ENCODE measurements around the gene F2RL2. TPM values are rescaled to one million over a fixed set of nuclear protein-coding genes. Genes with fewer than 3 reads are reported as not detected.
"Not testable (repeated sequence)": the region's sequence is repeated elsewhere in the genome, so short reads cannot be mapped to it uniquely, and the experiment has no call there.

The F2RL2 gene
- total RNA-seq, 1 donor from 2014 or later = 0.10 TPM

DNA sequence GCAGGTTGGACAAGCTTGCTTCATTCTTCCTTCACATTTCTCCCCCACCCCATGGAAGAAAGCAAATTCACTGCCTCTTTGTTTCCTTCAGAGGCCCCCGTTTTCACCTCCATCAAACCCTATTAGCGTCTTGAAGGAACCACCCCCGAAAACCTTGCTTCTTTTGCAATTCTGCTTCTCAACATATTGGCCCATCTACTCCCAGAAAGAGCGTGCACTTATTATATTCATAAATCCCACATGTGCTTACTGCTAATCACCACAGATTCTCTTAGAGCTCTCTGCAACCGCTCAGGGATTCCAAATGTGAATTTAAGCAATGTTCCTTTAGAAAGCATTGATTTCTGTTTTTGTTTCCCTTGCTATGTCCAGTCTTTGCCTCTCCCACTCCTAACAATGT is 1.1 kb downstream of the F2RL2 start:
- no peak for DNase-seq (ENCODE audit: low spot score)

DNA sequence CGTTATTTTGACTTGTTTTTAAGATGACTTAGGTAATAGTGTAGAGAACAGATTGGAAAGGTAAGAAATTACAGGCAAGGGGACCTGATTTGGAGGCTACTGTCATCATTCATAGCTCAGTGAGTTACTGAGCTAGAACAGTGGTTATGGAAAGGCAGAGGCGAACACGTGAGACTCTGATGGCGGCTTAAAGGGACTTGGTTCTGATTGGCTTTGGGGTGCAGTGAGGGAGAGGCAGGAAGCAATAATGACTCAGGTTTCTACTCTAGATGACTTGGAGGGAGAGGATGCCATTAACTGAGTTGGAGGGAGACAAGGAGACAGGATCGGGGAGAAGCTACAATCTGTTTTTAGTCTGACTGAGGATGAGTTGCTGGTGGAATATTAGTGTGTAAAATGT is 3.0 kb downstream of the F2RL2 start:
- no peak for DNase-seq (ENCODE audit: low spot score)

DNA sequence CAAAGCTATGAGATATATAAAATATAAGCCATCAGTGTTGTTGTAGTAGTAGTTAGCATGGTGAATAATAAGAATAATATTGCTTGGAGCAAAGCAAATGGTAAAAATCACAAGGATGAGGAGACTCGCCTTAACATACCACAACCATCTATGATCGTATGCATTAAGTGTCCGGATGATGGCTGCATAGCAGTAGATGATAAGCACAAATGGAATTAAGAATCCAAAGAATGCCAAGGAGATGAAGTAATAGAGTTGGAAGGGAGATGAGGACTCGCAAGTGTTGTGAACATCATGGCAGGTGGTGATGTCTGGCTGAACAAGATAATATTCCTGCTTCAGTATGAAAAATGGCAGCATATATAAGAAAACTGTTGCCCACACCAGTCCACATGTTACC is 5.5 kb downstream of the F2RL2 start:
- no peak for DNase-seq (ENCODE audit: low spot score)

DNA sequence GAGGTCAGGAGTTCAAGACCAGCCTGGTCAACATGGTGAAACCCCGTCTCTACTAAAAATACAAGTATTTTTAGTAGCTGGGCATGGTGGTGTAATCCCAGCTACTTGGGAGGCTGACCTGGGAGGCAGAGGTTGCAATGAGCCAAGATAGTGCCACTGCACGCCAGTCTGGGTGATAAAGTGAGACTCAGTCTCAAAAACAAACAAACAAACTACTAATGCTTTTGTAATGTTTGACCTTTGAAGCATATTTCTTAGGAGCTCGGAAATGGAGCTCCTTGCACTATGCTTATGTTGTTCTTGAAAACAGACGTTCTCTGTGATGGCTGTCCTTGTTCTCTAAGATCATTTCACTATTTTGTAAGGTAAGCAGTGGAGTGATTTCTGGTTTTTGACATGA is 6.0 kb downstream of the F2RL2 start:
- DNase-seq (ENCODE audit: low spot score) = no peak

DNA sequence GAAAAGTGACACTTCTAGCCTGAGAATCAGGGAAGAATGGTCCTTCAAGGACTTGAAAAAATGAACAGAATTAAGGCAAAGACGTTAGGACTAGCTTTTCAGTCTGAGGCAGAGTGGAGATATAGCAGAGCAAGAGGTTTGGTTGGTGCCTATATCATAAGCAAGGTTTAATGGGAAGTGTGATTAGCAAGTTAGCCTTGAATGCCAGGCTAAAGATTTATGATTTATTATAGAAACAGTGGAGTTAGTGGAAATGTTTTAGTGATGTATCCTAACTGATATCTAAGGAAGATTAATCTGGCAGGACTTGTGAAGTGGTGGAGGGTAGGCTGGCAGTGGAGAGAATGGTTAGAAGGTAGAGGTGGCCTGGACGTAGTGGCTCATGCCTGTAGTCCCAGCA is 7.0 kb downstream of the F2RL2 start:
- no peak for DNase-seq (ENCODE audit: low spot score)

DNA sequence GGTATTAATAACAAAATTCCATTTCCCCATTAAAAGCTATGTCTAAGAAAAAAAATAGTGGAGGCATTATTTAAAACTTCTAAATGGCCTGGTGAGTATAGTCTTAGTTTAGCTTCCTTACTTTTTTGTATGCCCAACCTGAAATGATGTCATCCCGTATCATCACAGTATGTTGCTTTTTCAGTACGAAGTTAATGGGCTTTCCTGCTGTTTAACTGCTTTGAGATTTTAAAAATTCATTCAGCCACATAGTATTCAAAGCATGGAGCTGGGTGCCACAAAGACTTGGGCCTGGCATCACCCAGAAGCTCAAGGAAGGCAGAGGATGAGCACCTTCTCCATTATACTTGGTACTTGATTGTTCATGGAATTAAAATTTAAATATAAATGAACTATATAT is 7.4 kb downstream of the F2RL2 start:
- DNase-seq (ENCODE audit: low spot score) = no peak

DNA sequence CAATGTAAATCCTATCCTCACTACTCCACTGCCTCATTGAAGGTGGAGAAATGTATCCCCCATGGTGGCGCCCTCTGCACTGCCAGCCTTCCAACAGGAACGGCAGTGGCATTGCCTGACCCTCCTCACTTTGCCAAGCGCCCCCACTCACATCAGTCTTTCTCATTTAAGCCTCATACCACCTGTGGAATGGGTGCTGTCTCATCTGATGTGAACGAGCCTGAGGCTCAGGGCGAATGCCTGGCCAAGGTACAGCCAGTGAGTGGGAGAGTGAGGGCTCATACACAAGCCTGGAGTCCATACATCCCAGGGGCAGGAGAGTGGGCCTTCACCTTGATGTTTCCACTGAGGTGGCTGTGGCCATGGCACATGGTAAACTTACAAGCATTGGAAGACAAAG is 10.3 kb downstream of the F2RL2 start:
- DNase-seq (ENCODE audit: low spot score) = no peak

DNA sequence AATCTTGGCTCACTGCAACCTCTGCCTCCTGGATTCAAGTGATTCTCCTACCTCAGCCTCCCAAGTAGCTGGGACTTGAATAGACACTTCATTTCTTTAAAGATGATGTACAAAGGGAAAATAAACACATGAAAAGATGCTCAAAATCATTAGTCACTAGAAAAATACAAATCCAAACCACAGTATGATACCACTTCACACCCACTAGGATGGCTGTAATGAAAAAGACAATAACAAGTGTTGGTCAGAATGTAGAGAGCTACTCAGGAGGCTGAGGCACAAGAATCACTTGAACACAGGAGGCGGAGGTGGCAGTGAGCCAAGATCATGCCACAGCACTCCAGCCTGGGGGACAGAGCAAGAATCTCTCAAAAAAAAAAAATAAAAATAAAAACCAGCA is 13.0 kb downstream of the F2RL2 start:
- no peak for DNase-seq (ENCODE audit: low spot score)

DNA sequence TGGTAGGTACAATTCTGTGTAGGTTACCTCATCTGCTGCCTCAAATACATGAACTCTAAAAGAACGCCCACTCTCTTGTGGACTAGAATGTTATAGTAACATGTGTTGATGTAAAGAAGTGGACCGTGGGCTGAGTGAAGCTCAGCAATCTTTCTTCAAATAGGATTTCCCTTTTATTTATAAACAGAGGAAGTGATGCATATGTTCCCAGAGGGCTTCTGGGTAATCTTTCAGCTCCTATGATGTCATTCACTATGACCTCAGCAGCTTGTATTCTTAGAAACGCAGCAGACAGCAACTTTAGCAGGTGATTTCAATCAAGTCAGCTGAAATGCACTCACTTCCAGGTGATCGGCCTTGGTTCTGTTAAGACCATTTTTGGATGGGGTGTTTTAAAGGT is 14.4 kb downstream of the F2RL2 start:
- no peak for DNase-seq (ENCODE audit: low spot score)

DNA sequence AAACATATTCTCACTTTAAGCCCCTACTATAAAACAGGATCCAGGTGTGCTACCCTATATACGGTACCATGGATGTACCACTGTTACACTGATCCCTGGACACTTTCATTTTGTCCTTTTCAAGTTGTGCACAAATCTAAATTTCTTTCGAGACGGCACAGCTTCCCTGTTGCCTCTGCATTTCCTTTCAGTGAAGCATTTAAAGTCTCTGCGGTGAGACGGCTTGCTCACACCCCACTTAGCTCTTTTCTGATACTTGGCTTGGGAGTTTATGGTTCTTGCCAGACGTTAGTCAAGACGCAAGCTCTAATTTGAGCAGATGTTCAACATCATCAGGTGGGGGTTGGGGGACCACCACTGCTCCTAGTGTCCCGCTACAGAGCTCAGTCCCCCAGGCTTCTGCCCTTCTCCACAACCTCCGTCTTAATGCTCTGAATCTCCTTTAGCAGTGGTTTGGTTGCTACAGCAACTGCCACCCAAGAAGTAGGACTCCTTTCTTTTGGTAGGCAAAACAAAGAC is 15.8 kb downstream of the F2RL2 start:
- DNase-seq (ENCODE audit: low spot score) = no peak

DNA sequence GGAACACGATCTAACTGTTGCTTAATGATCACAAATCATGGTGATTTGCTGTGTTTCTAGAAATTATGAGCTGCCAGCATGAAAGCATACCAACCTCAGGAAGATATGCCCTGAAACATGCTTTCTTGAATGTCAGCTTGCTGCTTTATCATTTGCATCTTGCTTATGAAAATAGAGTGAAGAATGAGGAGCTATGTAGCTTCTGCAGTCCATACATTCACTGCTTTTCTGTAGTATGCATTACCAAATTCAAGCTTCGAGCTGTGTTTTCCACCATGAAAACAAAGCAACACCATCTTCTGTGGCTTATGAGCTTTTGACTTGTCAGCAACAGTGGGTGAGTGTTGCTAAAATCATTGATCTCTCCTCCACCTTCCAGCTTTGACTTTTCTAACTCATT is 16.5 kb downstream of the F2RL2 start:
- no peak for DNase-seq (ENCODE audit: low spot score)

DNA sequence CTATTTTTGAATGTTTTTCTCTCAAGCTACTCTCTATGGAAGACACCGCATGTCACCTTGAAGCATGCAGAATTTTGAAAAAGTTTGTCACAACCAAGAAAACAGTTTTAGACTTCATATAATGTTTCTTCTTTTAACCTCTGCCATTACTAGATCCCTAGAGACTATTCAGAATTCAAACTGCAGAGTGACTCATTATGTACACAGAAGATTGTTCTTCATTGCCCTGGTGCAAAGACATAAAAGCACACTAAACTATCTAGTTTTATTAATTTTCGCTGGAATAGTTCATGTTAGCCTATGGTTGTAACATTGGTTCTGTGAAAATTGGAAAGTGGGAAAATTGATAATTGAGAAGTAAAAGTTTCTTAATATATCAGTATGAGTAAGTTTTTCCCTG is 18.4 kb downstream of the F2RL2 start:
- DNase-seq (ENCODE audit: low spot score) = no peak

DNA sequence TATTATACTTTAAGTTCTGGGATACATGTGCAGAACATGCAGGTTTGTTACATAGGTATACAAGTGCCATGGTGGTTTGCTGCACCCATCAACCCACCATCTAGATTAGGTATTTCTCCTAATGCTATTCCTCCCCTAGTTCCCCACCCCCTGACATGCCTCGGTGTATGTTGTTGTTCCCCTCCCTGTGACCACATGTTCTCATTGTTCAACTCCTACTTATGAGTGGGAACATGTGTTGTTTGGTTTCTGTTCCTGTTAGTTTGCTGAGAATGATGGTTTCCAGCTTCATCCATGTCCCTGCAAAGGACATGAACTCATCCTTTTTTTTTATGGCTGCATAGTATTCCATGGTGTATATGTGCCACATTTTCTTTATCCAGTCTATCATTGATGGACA is 19.2 kb downstream of the F2RL2 start:
- DNase-seq (ENCODE audit: low spot score) = not testable (repeated sequence)

DNA sequence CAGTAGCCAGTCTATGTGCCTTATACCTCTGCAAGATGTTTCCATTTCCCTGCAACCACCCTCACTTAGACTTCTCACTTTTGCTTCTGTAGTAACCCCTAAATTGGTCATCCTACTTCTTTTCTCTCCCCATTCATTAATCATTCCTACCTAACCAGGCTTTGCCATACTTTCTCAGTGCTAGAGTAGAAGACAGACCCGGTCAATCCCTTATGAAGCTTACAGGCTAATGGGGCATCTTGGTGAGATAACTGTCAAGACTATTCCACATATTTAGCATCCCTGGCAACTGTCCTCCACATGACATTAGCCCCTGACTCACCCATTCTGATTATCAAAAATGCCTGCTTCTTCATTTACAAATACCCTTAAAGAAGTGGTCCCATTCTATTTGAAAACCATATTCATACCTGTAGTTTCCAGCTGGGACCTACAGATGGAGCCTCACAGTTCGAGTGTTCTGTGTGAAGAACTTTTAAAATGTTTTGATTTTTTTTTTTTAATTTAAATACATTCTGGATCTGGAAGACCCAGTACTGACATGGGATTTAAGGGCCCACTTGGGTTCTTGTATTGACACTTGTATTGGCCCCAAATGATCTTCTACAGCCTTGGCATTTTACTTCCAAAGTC is 21.0 kb downstream of the F2RL2 start:
- DNase-seq (ENCODE audit: low spot score) = no peak

DNA sequence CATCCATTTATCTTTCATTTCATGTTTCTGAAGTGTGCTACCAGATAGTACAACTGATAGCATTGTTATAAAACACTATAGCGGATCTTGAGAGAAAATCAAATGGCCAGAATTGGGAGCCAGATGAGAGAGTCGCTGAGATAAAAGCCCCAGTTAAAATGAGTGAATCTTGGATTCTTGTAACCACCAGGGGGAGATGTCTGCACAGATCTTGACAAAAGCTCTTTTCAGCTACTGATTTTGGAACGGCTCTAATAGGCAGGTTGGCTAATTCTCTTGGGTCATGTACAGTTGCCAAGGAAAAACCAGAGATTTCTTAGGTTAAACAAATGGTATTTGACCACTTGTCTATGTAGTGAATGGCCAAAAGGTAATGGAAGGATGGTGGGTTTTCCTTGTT is 21.7 kb downstream of the F2RL2 start:
- DNase-seq (ENCODE audit: low spot score) = no peak

DNA sequence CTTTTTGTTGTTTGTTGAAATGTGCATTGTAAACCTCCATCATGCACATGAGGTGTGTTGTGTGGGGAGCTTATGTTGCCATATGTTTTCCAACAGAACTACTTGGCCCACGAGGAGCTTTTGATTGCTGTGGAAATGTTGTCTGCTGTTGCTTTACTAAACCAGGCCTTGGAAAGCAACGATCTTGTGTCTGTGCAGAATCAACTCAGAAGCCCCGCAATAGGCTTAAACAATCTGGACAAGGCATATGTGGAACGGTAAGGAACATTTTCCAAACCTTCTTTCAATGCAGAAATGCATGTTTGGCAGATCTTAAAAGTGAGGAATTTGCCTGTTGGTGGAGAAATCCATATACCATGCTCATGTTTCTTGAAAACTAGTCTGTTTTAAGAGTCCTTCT is 22.5 kb downstream of the F2RL2 start:
- DNase-seq (ENCODE audit: low spot score) = no peak

DNA sequence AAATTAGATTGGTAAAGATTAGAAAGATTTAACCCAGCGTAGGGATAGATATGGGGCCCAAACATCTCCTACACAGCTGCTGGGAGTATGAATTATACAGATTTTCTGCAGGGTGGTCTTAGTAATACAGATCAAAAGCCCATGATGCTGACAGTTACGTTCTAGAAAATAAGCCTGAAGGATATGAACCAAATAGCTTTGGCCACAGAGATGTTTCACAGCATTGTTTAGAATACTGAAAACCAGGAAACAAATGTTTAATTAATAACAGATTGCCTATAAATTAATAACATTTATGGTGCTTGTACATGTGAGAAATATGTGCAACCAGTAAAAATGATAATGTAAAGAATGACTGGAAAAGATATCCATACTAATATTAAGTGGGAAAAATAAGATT is 24.7 kb downstream of the F2RL2 start:
- no peak for DNase-seq (ENCODE audit: low spot score)

DNA sequence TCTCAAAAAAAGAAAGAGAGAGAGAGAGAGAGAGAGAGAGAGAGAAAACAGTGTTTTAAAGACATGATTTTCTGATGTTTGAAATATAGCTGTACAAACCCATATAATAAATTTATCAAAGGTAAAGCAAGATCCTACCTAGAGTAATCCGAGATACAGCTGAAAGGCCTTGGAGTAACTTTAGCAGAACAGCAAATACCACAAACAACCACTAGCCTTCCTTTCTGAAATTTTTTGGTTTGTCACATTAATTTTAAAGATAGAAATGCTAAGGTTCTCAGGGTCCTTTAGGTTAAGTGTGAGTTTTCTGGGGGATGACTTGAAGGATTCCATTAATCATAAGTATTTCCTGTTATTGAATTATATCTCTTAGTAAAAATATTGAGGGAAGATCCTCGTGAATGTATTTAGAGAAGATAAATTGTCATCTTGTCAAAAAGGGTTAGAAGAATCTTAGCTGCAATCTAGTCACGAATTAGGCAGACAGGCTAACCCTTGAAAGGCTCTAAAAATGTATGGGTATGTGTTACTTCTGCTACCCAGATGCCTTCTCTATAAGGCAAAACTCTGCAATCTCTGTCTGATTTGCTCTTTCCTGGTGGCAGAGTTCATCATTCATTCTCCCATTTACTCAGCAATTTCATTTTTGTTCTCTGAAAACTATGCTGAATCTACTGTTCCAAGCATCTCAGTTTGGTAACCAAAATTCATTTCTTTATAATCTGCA is 27.3 kb downstream of the F2RL2 start:
- DNase-seq (ENCODE audit: low spot score) = no peak

DNA sequence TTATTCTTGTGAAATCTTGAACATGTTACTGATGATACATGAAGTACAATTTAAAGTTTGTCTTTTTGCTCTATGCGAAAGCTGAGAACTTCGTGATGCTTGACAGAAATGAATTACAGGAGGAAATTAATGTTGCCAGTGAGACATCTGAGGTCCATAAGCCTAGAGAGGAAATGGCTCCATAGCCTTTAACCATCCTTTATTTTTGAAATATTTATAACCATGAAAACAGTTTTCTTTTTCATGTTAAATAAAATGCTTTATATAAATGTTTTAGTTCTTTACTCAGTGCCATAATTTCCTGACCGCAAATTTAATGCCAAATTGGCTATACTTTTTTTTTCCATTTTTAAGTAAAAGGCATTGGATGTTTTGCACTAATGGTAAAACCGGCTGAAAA is 29.1 kb downstream of the F2RL2 start:
- DNase-seq (ENCODE audit: low spot score) = no peak

DNA sequence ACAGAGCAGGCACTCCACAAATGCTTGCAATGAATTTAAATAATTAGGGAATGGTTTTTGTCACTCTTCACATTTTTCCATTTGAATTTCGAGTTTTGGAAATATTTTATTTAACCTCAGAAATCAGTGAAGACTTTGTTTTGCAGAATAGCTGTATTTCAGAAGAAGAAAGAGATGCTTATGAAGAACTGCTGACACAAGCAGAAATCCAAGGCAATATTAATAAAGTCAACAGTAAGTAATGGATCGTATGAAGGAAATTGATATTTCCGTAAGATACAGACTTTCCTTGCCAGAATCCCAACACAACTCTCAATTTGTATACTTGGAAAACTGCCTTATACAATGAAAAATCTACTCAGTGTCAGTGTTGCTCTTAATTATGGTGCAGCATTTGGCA is 30.5 kb downstream of the F2RL2 start:
- DNase-seq (ENCODE audit: low spot score) = no peak

DNA sequence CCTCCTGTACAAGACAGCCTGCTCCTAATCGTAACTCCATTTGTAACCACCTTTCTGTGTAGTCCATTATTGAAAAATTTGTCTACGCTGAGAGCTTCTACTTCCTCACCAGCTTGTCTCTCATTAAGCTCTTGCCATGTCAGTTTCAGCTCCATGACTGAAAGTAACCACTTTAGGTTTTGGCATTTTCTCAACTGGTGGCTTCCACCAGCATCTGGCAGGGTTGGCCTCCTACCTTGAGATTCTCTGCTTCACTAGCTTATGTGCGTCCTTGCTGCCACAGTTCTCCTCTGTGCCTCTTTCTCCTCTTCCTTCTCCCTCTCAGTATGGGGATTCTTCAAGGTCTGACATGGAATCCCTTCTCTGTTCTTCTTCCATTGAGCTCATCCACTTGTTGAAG is 31.8 kb downstream of the F2RL2 start:
- no peak for DNase-seq (ENCODE audit: low spot score)

DNA sequence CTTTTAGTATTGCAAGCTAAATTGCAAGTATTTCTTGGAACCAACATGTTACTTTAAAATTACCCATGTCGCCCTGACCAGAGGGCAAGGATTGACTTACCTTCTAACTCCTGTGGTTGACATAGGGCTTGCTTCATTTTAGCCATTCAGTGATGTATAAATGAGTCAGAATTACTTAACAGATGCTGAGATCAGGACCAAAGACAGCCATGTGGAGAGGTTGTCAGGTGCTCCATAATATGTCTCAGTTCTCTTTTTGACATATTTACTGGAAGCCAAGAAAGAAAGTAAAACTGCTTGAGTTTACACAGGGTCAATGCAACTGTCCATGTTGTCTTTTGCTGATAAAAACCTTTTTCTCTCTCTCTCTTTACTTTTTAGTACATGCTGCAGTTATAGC is 33.2 kb downstream of the F2RL2 start:
- no peak for DNase-seq (ENCODE audit: low spot score)

DNA sequence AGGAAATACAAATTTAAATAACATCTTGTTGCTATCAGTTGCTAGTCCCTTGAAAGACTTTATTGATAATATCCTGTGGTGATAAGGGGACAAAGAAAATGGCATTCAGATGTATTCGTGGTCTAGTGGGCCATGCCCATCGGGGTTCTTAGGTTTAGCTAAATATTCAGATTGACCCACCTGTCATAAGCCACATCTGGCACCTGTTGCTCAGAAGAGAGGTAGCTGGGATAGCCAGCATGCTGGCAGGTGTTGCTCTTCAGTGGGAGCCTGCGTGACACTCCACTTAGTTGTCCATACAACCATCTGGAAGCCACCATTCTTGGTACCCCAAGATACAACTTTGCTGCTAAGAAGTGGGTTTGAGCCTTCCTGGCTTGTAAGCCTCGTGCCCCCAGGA is 36.7 kb downstream of the F2RL2 start:
- no peak for DNase-seq (ENCODE audit: low spot score)

Data from mesenteric fat pad (tissue), 1 donor.